Islet precursor cell (in vitro differentiated cells): ENCODE measurements around the gene MAP1A.
"Not testable (repeated sequence)": the region's sequence is repeated elsewhere in the genome, so short reads cannot be mapped to it uniquely, and the experiment has no call there.

Experiments
- DNase-seq: peaks from one replicate; pipeline ENCODE4 v3.0.0-alpha.2; 2018

Gene MAP1A

GRCh38 chr15:43531018-43531670, 13.7 kb downstream of the MAP1A start:
- no peak for DNase-seq

GRCh38 chr15:43532826-43533225, 15.4 kb downstream of the MAP1A start:
- not testable (repeated sequence) for DNase-seq

GRCh38 chr15:43534897-43535296, 17.5 kb downstream of the MAP1A start:
- DNase-seq, result no peak

- DNase-seq, result no peak
Observed at GRCh38 chr15:43538091-43538490, 20.7 kb downstream of the MAP1A start.

GRCh38 chr15:43541785-43542184, 24.4 kb downstream of the MAP1A start:
- DNase-seq, result no peak

- no peak for DNase-seq
Observed at GRCh38 chr15:43544266-43544665, 26.9 kb downstream of the MAP1A start.

GRCh38 chr15:43545426-43545825, 28.0 kb downstream of the MAP1A start:
- DNase-seq, result no peak

GRCh38 chr15:43547539-43547938, 30.1 kb downstream of the MAP1A start:
- no peak for DNase-seq

GRCh38 chr15:43550527-43551363, 33.3 kb downstream of the MAP1A start:
- no peak for DNase-seq

GRCh38 chr15:43552256-43552655, 34.8 kb downstream of the MAP1A start:
- no peak for DNase-seq

GRCh38 chr15:43552986-43553385, 35.6 kb downstream of the MAP1A start:
- DNase-seq, result no peak

GRCh38 chr15:43562753-43563152, 45.3 kb downstream of the MAP1A start:
- DNase-seq, result not testable (repeated sequence)

GRCh38 chr15:43563793-43564192, 46.4 kb downstream of the MAP1A start:
- DNase-seq, result not testable (repeated sequence)

- not testable (repeated sequence) for DNase-seq
Observed at GRCh38 chr15:43566615-43567014, 49.2 kb downstream of the MAP1A start.

- DNase-seq, result not testable (repeated sequence)
Observed at GRCh38 chr15:43574607-43575006, 57.2 kb downstream of the MAP1A start.
